Fibroblast of lung (primary cell): ENCODE data around the gene TTC27. TPM values are rescaled to one million over a fixed set of nuclear protein-coding genes. Genes with fewer than 3 reads are reported as not detected.
"Not testable (repeated sequence)": the region's sequence is repeated elsewhere in the genome, so short reads cannot be mapped to it uniquely, and the experiment has no call there.

Experiments
- DNase-seq, 2 donors: peaks; one replicate each; pipeline versions ENCODE4 v3.0.0 to v3.0.0-alpha.2; 2010; ENCODE audit warnings: low read depth in 2 of 2
- H2AFZ ChIP-seq: 2 replicates; pipeline ENCODE4 v1.5.1; 2012; ENCODE audit warnings: low read length, control low read depth, inconsistent platforms
- H3K27ac ChIP-seq: 2 replicates; pipeline ENCODE4 v1.5.1; 2011; ENCODE audit warnings: low read length, control low read depth; ENCODE audit not compliant: insufficient read depth
- H3K27me3 ChIP-seq: 2 replicates; pipeline ENCODE4 v1.5.1; 2011; ENCODE audit warnings: mild to moderate bottlenecking, low read length; ENCODE audit not compliant: control insufficient read depth, insufficient read depth
- H3K36me3 ChIP-seq: 2 replicates; pipeline ENCODE4 v1.5.1; 2011; ENCODE audit warnings: low read length; ENCODE audit not compliant: control insufficient read depth, insufficient read depth
- H3K4me1 ChIP-seq: 2 replicates; pipeline ENCODE4 v1.5.1; 2011; ENCODE audit warnings: low read length; ENCODE audit not compliant: control insufficient read depth, insufficient read depth; ENCODE audit errors: extremely low read depth
- H3K4me2 ChIP-seq: 2 replicates; pipeline ENCODE4 v1.5.1; 2011; ENCODE audit warnings: low read length, control low read depth; ENCODE audit not compliant: insufficient read depth; ENCODE audit errors: extremely low read depth
- H3K4me3 ChIP-seq, 4 experiments: fragments of 200-600 bp in 1 of 4; sonication (generic) in 1 of 4; replicated peaks in 1 of 4; 2 replicates each; pipeline ENCODE4 v1.5.1; 2011 to 2016; ENCODE audit warnings: low read length in 4 of 4, low read depth in 3 of 4, mild to moderate bottlenecking in 3 of 4, control low read depth in 2 of 4, inconsistent platforms in 1 of 4, mixed read lengths in 1 of 4; ENCODE audit not compliant: insufficient read depth in 1 of 4; ENCODE audit errors: control extremely low read depth in 1 of 4
- H3K79me2 ChIP-seq: 2 replicates; pipeline ENCODE4 v1.5.1; 2012; ENCODE audit warnings: mild to moderate bottlenecking, low read length, inconsistent platforms; ENCODE audit not compliant: control insufficient read depth, insufficient read depth
- H3K9ac ChIP-seq: 2 replicates; pipeline ENCODE4 v1.5.1; 2011; ENCODE audit warnings: mild to moderate bottlenecking, low read length, control low read depth; ENCODE audit not compliant: insufficient read depth
- H3K9me3 ChIP-seq: 2 replicates; pipeline ENCODE4 v1.5.1; 2012; ENCODE audit warnings: low read depth, low read length; ENCODE audit not compliant: control insufficient read depth, insufficient read depth
- H4K20me1 ChIP-seq: 2 replicates; pipeline ENCODE4 v1.5.1; 2011; ENCODE audit warnings: low read length; ENCODE audit not compliant: control insufficient read depth, insufficient read depth; ENCODE audit errors: extremely low read depth
- CTCF ChIP-seq, 2 donors: IDR thresholded peaks in 1 of 2; conservative IDR thresholded peaks in 1 of 2; 1 replicate in 1 of 2; 2 replicates in 1 of 2; pipeline ENCODE4 v1.5.1; 2011 to 2012; ENCODE audit warnings: low read length in 2 of 2, control low read depth in 1 of 2, inconsistent platforms in 1 of 2, low read depth in 1 of 2, mild to moderate bottlenecking in 1 of 2
- EZH2 ChIP-seq: IDR thresholded peaks from 2 replicates; pipeline ENCODE4 v1.5.1; 2012; ENCODE audit warnings: low read length, control low read depth, mild to moderate bottlenecking; ENCODE audit errors: missing control alignments
- polyA plus RNA-seq, 2 donors: library from polyadenylated mRNA; depleted of rRNA in 1 of 2; stranded (reverse) in 1 of 2; unstranded in 1 of 2; fragments of >200 nt; gene quantifications; 2 replicates each; pipeline ENCODE4 v1.2.1, GENCODE V29; 2011 to 2012; ENCODE audit warnings: missing spikeins in 1 of 2
- total RNA-seq: library from RNA; depleted of rRNA; stranded (reverse); fragments of >200 nt; gene quantifications from 2 replicates; pipeline ENCODE4 v1.2.1, GENCODE V29; 2014

Gene TTC27
- total and polyA plus RNA-seq, 2 donors (not counting 1 experiment from before 2014, with no cell fraction given): 15.7 to 19.3 TPM

- Histone ChIP-seq H3K4me2 (no peak overlapping the region), H4K20me1 (no peaks in the 10 kb centered on the region), H3K36me3 (no peaks in the 10 kb centered on the region), H3K27ac (no peak overlapping the region), H3K27me3 (no peaks in the 10 kb centered on the region), H3K9me3 (no peaks in the 10 kb centered on the region), H3K4me1 (no peaks in the 10 kb centered on the region), H3K4me3 (no peak overlapping the region), H2AFZ (no peak overlapping the region), H3K79me2 (no peaks in the 10 kb centered on the region), H3K9ac (no peak overlapping the region)
- no peak for TF ChIP-seq CTCF (conservative IDR thresholded peaks at IDR 0.05 in 1 of 2, IDR thresholded peaks at IDR 0.05 in 1 of 2; ENCODE audit: low read depth in 1 of 2, low read length in 2 of 2)
- no peak for TF ChIP-seq EZH2
- DNase-seq: no peak
These were observed 216.4 kb downstream of the TTC27 start for GRCh38 chr2:32844253-32844652.

DNA sequence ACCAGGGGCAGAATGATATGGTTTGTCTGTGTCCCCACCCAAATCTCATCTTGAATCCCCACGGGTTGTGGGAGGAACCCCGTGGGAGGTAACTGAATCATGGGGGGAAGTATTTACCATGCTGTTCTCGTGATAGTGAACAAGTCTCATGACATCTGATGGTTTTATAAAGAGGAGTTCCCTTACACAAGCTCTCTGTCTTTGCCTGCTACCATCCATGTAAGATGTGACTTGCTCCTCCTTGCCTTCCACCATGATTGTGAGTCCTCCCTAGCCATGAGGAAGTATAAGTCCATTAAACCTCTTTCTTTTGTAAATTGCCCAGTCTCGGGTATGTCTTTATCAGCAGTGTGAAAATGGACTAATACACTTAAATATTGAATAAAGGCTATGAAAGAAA lies 218.4 kb downstream of the TTC27 start:
- not testable (repeated sequence) for H4K20me1 ChIP-seq, H3K9me3 ChIP-seq, H3K9ac ChIP-seq, DNase-seq, H3K4me3 ChIP-seq, H3K27me3 ChIP-seq, H3K79me2 ChIP-seq, H3K4me1 ChIP-seq, H3K4me2 ChIP-seq, H3K27ac ChIP-seq, H2AFZ ChIP-seq, H3K36me3 ChIP-seq

GRCh38 chr2:32847734-32848133 lies 219.9 kb downstream of the TTC27 start:
- H3K4me3 ChIP-seq: no peak overlapping the region
- no peaks in the 10 kb centered on the region for H3K9me3 ChIP-seq
- no peak overlapping the region for H3K27ac ChIP-seq
- H3K79me2 ChIP-seq: no peaks in the 10 kb centered on the region
- no peaks in the 10 kb centered on the region for H3K4me1 ChIP-seq
- H3K36me3 ChIP-seq: no peaks in the 10 kb centered on the region
- H4K20me1 ChIP-seq: no peaks in the 10 kb centered on the region
- H3K9ac ChIP-seq: no peak overlapping the region
- no peak overlapping the region for H3K4me2 ChIP-seq
- DNase-seq: no peak
- no peak overlapping the region for H2AFZ ChIP-seq
- H3K27me3 ChIP-seq: no peaks in the 10 kb centered on the region
- TF ChIP-seq CTCF (conservative IDR thresholded peaks at IDR 0.05 in 1 of 2, IDR thresholded peaks at IDR 0.05 in 1 of 2; ENCODE audit: low read depth in 1 of 2, low read length in 2 of 2) (no peak), EZH2 (no peak)
